GM19324 (cell line): ENCODE measurements around the gene DHX58.

Source experiments
- ATAC-seq: cut with Tn5 transposase; IDR thresholded peaks from one replicate; pipeline ENCODE4 v1.9.1; 2021; ENCODE audit warnings: mild to moderate bottlenecking, moderate library complexity; ENCODE audit not compliant: unreplicated experiment, low FRiP score

DHX58 gene

GRCh38 chr17:42056635-42057034 is 55.9 kb downstream of the DHX58 start:
- ATAC-seq, result no peak

DNA sequence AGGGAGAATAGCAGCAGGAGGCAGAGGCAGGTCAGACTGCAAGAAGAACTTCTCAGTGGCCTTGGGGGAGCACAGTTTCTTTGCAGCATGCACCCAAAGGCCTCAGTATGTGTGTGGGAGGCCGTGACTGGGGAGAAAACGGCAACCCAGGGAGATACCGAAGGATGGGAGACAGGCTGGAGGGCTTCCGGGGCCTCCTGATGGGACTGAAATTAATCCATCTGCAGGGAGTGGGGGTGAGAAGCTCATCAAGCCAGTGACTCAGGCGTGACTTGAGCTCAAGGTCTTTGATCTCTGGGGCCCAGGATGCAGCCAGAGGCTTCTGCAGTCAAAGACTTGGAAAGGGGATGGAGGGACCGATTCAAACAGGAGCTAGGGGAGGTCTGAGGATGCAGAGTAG is 57.0 kb downstream of the DHX58 start:
- no peak for ATAC-seq

DNA sequence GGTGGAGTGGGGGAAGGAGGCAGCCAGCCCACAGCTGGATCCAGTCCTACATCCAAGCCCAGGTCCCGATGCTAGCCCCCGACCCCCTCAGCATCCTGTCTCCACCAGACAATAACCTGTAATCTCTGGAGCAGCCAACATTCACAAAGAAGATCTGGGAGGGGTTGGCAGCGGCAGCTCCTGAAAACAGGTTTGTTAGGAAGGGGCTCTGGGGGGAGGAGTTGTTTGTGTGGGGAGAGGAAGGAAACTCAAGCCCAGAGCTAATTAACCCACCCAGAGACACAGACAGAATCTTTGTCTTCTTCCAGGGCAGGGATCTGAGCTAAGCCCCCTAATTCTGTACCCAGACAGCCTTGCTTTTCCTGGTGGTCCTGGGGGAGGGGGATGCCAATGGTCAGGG is 57.5 kb downstream of the DHX58 start:
- ATAC-seq, result no peak

DNA sequence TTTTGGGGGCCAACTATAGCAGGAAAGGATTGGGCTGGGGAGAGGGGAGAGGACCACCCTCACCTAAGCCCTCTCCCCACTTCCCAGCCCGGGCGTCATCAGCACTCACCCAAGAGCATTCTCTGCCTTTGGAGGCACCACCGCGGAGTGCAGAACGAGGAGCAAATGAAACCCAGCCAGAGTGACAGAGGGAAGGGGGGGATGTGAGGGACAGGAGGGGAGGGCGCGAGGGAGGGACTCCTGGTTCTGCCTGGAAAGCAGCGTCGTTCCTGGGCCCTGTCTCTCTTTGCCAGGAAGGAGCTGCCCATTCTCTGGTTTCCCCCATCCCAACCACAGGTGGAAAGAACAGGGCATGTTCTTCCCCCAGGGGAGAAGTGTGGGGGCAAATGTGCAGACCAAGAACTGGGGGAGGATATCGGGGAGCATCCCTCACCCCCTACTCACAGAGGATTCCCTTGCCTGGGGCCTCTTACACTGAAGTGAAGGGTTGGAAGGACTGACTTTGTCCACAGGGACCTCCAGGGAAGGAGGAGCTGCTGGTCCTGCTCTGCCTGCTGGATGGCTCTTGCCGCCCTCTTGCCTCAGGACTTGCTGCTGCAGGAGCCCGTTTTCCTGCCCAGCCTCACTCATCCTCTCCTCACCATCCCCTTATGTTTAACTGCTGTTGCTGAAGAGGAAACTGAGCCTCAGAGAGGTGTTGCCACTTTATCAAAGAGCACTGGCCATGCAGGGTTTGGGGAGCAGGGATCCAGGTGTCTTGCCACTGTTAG is 58.6 kb downstream of the DHX58 start:
- no peak for ATAC-seq

DNA sequence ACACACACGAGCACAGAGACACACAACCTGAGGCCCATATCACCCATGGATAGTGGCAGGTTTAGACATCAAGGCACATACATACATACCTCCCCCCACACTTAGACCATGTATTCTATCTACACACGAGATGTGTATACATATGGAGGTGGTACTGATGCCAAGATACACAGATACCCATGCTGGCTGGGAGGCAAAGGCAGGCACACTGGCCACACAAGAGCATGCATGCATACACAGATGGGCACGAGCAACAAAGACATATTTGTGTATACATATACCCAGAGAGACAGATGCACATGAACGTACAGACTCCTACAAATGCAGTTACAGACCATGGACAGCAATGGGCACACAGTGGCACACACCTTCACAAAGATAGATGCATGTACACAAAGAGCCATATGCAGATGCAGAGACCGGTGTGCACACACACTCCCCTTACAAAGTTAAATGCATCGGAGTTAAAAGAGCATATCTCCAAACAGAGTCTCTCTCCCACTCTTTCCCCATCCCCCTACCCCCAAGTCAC is 60.1 kb downstream of the DHX58 start:
- ATAC-seq, result no peak

GRCh38 chr17:42051645-42052044 is 60.9 kb downstream of the DHX58 start:
- ATAC-seq, result no peak
